HEK293T (cell line): ENCODE data around the gene PLPP7.

ENCODE experiments used
- BHLHE40 ChIP-seq: fragments of 450-650 bp; IDR thresholded peaks from 2 replicates; pipeline ENCODE4 v1.6.1; 2016; ENCODE audit warnings: mild to moderate bottlenecking, moderate library complexity, borderline replicate concordance
- FOXK2 ChIP-seq: fragments of 450-650 bp; IDR thresholded peaks from 2 replicates; pipeline ENCODE4 v1.6.1; 2016; ENCODE audit warnings: mild to moderate bottlenecking
- FOXM1 ChIP-seq: fragments of 450-650 bp; IDR thresholded peaks from 2 replicates; pipeline ENCODE4 v1.6.1; 2017; ENCODE audit warnings: mild to moderate bottlenecking, borderline replicate concordance
- LEF1 ChIP-seq: fragments of 450-650 bp; IDR thresholded peaks from 2 replicates; pipeline ENCODE4 v1.6.1; 2017; ENCODE audit warnings: mild to moderate bottlenecking, borderline replicate concordance
- SP1 ChIP-seq: fragments of 450-650 bp; IDR thresholded peaks from 2 replicates; pipeline ENCODE4 v1.6.1; 2017
- SUZ12 ChIP-seq: fragments of 450-650 bp; IDR thresholded peaks from 2 replicates; pipeline ENCODE4 v1.6.1; 2016; ENCODE audit warnings: mild to moderate bottlenecking
- ZNF384 ChIP-seq: fragments of 450-650 bp; IDR thresholded peaks from 2 replicates; pipeline ENCODE4 v1.6.1; 2016
- TF ChIP-seq, protein P1 (sequence below): fragments of 450-650 bp; IDR thresholded peaks from 2 replicates; pipeline ENCODE4 v1.6.1; 2016

DNA sequence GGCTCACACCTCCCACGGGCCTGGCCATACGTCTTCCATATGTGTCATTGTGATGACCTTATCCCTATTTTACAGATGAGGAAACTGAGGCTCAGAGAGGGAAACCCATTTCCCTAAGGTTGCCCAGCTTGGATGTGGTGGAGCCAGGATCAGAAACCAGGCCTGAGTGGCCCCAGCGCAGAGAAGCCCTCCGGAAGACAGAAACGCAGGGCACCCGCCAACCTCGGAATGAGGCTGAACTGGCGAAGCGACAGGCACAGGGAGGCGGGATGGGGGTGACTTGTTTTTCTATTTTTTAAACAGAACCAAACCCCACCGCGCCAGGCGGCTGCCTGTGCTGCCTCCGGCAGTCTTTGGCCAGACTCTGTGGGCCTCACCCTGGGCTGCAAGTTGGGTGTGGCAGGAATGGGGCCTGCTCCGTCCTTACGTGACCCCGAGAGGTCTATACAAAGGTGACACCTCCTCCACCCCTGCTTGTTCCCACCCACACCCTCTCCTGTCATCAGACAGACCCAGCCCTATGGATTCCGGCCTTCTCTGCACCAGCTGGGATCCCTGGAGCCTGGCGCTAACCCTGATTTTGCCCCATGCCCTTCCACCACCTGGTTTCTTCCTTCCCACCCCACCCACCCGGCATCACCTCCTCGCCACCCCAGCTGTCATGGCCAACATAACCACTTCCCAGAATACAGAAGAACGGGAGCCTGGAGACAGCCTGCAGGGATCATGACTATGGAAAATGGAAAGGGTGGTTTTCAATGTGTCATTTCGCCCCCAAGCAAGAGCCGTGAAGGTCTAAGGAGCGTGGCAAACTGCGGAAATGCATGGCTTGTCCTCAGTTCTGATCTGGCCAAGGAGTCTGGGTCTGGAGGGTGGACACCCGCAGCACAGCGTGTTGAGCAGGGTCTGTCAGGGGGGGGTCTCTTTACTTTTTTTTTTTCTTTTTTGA lies 23.6 kb downstream of the PLPP7 start:
- TF ChIP-seq SP1 (no peak), ZNF384 (no peak), FOXK2 (no peak), FOXM1 (no peak), BHLHE40 (no peak), SUZ12 (no peak), LEF1 (no peak)
- TF ChIP-seq, protein P1, sequence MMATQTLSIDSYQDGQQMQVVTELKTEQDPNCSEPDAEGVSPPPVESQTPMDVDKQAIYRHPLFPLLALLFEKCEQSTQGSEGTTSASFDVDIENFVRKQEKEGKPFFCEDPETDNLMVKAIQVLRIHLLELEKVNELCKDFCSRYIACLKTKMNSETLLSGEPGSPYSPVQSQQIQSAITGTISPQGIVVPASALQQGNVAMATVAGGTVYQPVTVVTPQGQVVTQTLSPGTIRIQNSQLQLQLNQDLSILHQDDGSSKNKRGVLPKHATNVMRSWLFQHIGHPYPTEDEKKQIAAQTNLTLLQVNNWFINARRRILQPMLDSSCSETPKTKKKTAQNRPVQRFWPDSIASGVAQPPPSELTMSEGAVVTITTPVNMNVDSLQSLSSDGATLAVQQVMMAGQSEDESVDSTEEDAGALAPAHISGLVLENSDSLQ: no peak
